ENCODE measurements around the gene LDB2. TPM values are rescaled to one million over a fixed set of nuclear protein-coding genes. Genes with fewer than 3 reads are reported as not detected.

LDB2 gene
- total and polyA plus RNA-seq, 2 of the 8 experiments (the other 6 are each of a cell fraction or from before 2014, with no cell fraction given) = 57.0 to 140 TPM

- TF ChIP-seq RNF2 (IDR thresholded peaks at IDR 0.05; ENCODE audit: borderline replicate concordance, low read depth, low read length, missing control alignments, poor library complexity, severe bottlenecking) (no peak), NANOG (IDR thresholded peaks at IDR 0.05; ENCODE audit: insufficient read depth, low read depth, low read length, poor library complexity, severe bottlenecking) (no peak), KDM4A (IDR thresholded peaks at IDR 0.05; ENCODE audit: low read depth, low read length, severe bottlenecking) (no peak), CTCF (IDR thresholded peaks at IDR 0.05; ENCODE audit: control extremely low read depth in 1 of 3, insufficient read depth in 1 of 3, low read depth in 1 of 3, low read length in 3 of 3) (no peak), CREB1 (IDR thresholded peaks at IDR 0.05) (no peak), TAF1 (IDR thresholded peaks at IDR 0.05; ENCODE audit: low read depth, low read length) (no peak)
Observed at GRCh38 chr4:16572631-16573030, 325.8 kb downstream of the LDB2 start (continued).

All from H1 (cell line).